GM19023 (cell line): Measurements from ENCODE around the gene EPB41L3.

Experiments used
- ATAC-seq: cut with Tn5 transposase; IDR thresholded peaks from one replicate; pipeline ENCODE4 v1.9.1; 2021; ENCODE audit warnings: mild to moderate bottlenecking, moderate library complexity; ENCODE audit not compliant: unreplicated experiment

EPB41L3 gene

DNA sequence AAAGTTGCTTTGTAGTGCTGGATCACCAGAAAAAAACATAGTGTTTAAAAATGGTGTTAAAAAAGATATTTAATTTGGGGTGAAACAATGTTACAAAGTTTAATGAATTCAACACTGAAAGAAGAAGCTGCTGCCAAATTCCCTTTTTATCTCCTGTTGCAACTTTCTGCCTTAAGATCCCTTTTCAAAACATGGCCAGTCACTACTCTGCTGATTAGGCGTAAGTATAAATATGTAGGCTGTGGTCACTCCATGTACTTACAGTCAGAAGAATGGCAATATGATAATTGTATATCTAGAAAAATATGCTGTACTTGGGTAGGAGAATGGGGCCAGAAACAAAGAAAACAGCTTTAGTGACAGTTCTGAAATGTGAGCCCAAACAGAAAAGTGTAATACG lies 124.8 kb downstream of the EPB41L3 start:
- no peak for ATAC-seq

DNA sequence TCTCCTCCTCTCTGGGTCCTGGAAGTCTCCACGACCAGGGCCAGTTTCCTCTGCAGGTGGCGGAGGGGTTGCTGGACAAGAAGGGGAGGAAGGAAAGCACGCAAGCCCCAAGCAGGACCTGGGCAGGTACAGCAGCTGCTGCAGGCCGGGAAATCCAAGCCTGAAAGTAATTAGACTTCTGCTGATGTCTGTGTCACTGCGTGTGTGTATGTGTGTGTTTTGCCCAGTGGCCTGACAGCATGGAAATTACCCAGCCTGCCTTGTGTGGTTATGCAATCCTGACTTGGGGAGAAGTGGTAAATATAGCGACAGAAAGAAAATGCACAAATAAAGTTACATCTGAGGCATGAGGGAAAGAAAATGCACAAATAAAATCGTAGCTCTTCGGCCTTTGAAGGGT lies 126.5 kb downstream of the EPB41L3 start:
- no peak for ATAC-seq

GRCh38 chr18:5416112-5416511 lies 127.7 kb downstream of the EPB41L3 start:
- ATAC-seq = no peak

DNA sequence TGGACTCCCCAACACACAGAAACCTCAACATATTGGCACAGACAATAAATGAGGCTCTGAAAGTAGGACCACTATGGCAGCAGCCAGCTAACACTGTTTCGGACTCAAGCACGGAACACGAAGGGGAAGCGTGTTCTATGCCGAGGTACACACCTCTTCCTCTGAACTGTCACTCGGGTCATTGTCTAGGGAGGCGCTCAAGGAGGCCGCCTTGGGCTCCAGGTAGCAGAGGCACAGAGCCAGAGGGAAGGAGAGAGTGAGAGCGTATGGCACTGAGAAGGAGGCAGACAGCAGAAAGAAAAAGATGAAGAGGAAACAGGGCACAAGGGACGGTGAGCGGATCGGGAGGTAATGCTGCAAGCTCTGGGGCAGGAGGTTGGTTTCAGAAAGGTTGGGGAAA lies 128.1 kb downstream of the EPB41L3 start:
- no peak for ATAC-seq

- no peak for ATAC-seq
These were observed 128.8 kb downstream of the EPB41L3 start for GRCh38 chr18:5415031-5415430.

- ATAC-seq = no peak
These were observed 129.3 kb downstream of the EPB41L3 start for GRCh38 chr18:5414546-5414945.

DNA sequence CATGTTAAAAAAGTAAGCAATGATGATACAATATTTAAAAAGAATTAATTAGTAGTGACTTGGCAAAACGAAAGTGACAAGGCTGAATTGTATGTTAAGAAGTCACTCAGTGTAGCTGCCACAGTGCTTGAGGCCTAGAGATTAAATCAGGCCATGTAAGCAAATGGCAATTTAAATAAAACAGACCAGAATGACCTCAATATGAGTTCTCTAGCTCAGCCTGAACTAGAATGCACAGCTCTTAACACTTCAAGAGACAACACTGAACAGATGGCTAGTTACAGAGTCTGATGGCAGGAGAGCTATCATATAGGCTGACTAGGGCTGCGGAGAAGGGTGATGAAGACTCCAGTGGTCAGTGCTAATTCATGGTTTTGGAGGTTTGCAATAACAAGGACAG lies 130.3 kb downstream of the EPB41L3 start:
- no peak for ATAC-seq

DNA sequence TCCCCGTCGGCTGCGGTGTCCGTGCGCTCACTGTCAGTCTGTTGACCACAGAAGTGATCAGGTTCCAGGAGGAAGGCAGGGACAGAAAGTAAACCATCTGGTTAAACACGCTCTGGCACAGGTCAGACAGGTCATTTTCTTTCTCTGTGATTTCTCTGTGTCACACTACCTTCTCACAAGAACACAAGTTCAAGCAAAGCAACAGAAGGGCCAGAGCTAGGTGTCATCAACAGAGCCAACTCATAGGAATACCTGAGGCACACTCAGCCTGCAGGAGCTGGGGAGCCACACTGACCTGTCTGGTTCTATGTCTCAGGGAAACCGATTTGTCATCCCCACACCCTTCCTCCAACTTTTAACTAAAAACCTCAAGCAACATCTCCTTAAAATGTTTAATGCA lies 133.2 kb downstream of the EPB41L3 start:
- no peak for ATAC-seq

DNA sequence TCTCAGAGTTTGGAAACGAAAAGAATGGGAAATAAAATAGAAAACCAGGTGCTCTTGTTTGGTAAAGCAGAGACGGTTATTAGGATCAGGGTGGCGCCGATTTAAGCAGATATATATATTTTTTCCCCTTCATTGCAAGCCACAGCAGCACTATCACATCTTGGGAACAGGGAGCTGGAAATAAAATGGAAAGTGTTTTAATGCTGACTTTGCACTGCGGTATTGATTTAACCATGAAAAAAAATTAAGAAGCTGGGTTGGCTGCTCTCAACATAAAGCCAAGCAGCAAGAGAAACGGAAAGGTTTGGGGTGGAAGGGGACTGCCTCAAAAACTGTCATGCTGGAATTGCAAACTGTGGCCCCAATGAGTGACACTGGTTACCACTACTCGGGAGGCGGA lies 145.5 kb downstream of the EPB41L3 start:
- ATAC-seq = no peak

DNA sequence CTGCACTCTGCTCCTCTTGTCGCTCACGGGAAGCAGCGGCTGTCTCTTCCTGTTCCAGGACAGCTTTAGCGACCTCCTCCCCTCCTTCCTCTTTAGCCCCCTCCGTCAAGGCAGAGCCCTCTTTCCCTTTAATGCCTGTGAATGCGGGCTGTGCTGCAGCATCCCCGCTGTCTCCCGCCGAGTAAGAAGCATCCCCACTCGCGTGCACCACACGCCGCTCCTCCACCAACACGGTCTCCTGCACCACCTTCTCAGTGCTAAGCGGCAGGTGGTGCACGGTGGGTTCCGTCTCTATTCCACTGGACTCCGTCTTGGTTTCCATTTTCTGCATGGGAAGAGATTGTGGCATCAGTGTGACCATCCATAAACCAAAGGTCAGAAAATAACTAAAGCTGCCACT lies 146.7 kb downstream of the EPB41L3 start:
- no peak for ATAC-seq

GRCh38 chr18:5395860-5396448 lies 147.8 kb downstream of the EPB41L3 start:
- no peak for ATAC-seq

- no peak for ATAC-seq
These were observed 150.0 kb downstream of the EPB41L3 start for GRCh38 chr18:5393779-5394178.

- ATAC-seq = no peak
These were observed 152.4 kb downstream of the EPB41L3 start for GRCh38 chr18:5391409-5391808.

GRCh38 chr18:5389356-5389755 lies 154.4 kb downstream of the EPB41L3 start:
- ATAC-seq = no peak

DNA sequence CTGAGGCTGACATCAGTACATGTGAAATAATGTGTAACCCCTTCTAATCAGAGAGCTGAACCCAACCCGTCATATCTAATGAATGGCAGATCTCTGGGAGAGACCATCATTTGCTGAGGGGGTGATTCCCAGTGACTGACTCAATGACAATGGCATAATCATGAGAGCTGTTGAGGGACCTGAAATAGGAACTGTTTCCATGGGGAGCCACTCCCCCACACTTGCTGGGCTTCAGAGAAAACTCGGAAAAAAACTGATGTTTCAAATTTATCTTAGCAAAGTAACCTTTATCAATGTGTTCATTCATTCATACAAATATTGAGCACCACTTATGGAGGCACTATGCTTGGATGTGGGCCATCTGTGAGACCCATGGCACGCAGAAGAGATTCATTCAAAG lies 154.9 kb downstream of the EPB41L3 start:
- no peak for ATAC-seq

DNA sequence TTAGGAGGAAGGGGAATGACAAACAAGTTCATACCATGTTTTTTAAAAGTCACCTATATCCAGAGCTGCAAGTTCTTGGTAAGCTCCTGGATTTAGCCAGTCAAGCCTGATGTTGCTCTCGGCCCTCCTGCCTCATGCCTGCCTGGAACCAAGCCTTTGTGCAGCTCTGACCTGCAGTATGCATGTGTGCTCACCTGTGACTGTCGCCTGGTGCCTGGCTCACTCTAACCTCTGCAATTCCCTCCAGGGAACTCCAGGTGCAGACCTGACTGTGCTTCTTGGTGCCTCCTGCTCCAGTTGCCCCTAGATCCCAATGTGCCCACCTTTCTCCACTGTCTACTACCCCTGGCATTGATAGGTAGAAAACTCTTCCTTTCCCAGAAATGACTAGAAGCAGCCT lies 163.2 kb downstream of the EPB41L3 start:
- ATAC-seq = no peak

DNA sequence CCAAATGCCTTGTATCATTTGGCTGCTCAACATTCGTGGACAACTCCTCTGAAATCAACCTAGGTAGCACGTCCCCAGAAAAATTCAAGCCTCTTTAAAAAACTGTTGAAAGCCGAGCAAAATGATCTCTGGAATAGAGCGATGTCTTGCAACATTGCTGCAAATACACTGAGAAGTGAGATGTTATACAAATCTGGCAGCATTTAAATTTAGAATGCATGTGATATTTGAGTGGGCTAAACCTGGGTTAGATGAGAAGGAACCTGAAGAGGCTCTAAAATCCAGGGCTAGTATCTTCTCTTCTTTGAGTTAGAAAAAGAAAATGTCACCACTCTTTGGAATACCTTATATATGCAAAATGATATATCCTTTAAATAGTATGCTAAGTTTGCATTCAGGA lies 166.8 kb downstream of the EPB41L3 start:
- ATAC-seq = no peak

DNA sequence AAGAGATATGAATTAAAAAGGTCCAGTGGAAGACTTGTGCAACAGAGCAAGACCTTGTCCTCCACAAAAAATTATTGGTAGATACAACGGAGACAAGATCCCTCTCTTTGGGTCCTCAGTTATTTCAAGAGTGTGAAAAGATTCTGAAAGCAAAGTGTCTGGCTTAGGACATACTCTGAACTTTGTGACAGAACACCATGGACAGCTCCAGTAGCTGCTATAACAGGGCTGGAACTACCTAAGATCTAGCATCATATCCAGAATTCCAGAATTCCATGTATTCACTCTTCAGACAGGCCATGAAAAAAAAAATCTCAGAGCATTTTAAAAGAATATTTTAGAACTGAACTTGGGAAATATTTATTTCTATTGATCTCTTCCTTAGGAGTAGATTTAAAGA lies 173.5 kb downstream of the EPB41L3 start:
- ATAC-seq = no peak

DNA sequence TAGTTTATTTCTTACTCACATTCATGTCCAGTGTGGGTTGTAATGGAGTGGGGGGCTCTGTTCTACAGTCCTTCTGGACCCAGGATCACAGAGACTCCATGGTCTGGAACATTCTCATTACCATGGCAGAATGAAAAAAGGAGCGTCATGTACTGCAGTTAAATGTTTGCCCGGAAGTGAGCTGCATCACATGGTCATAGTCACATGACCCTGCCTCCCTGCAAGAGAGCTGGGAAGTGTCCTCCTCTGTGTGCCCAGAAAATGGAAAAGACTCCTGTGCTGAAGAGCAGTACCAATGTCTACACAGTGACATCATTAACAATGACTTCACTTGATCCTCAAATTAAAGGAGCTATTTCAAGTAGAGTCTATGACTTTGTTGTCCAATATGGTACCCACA lies 174.3 kb downstream of the EPB41L3 start:
- no peak for ATAC-seq

- no peak for ATAC-seq
These were observed 178.4 kb downstream of the EPB41L3 start for GRCh38 chr18:5365443-5365842.

- ATAC-seq = no peak
These were observed 193.2 kb downstream of the EPB41L3 start for GRCh38 chr18:5350636-5351035.
